ENCODE measurements around the gene TMEM179B.

Gene TMEM179B

GRCh38 chr11:62835336-62835735 is 48.1 kb downstream of the TMEM179B start:
- no peak for DNase-seq (ENCODE audit: extremely low spot score)
- no peak for TF ChIP-seq CTCF (IDR thresholded peaks at IDR 0.05; ENCODE audit: control extremely low read depth, extremely low read depth, low read depth, missing control alignments)
- ChIA-PET CTCF (interaction anchor here (0.8 to 0.9 kb wide), 2 partner anchors 9 to 43 kb away, joined by 3 to 4 read pairs; no protein-coding TSS in a partner anchor), POLR2A (no interaction called here)

DNA sequence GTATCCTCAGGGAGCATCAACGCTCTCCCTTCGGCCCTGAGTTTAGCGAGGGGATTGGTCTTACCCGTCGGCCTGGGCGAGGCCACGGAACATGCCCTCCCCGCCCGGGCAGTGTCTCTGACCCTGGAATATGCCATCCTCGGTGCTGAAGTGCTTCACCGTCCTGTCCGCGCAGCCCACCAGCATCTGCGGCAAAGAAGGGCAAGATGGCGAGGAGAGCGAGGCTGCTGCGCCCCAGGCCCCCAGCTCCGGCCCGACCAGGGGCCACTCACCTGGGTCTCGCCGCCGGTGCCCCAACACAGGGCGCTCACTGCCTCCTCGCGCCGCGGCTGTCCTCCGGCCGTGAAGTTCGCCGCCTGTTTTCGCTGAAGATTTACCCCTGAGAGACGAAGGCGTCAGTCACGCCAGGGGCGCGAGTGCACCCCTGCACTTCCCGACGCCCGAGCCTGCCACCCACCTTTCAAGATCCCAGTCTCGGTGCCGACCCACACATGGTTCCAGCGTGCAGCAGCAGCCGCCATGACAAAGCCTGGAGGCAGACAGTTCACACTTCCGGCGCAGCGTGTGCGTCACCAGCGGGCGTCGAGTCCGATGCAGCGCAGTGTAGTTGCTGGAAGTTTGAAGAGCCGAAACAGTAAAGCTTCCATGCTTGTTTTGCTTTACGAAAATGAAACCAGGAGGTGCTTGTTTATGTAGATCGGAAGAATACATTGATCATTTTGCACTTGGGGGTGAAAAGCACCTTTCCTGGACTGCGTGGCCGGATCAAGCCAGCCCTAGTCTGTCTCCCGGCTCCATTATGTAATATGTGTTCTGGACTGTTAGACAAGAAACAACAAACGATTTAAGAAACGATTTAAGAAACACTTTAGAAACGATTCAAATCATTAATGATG is 52.1 kb downstream of the TMEM179B start, which contains the start of gene WDR74:
Gene WDR74, minus strand, starts transcription at position 541 of the 896 bp plus-strand sequence. Its CDS starts 20 bp downstream, at position 521.
- TF ChIP-seq CTCF (IDR thresholded peaks at IDR 0.05; ENCODE audit: control extremely low read depth, extremely low read depth, low read depth, missing control alignments) = no peak
- DNase-seq (ENCODE audit: extremely low spot score) = peak; percentile 90
- ChIA-PET POLR2A (interaction anchor here (0.6 to 3.4 kb wide), 17 partner anchors 7 to 1050 kb away, joined by 3 to 236 read pairs (median 13); partner anchors contain the start of genes C11orf98, CSKMT, GNG3 and HNRNPUL2), CTCF (interaction anchor here (0.6 to 2.6 kb wide), 3 partner anchors 14 to 52 kb away, joined by 3 to 17 read pairs (median 3); partner anchors contain the start of gene TMEM179B)
